ENCODE data around the gene WNT7B.

Gene WNT7B

DNA sequence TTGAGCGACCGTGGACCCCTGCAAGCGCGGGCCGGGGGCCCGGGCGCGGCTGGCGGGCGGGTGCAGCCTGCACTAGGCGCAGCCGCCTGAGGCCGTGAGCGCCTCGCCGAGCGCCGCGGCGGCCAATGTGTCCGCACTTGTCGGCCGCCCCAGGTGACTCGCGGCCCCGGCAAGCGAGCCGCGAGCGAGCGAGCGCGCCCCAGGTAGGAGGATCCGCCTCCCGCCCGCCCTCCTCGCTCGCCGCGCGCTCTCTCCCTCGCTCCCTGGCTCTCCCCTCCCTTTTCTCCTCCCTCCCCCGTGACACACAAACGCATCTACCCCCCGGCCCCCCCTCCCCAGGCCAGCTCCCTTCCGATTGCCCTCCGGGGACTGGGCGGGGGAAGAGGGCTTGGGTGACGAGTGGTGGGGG, at the start of gene WNT7B:
TSS of gene WNT7B (minus strand) at position 160 of the 409 bp plus-strand sequence. CDS start 408 bp downstream, outside the sequence.
- DNase-seq = no peak

GRCh38 chr22:46025973-46026898, 49.3 kb upstream of the WNT7B start:
- peak; percentile 17 for DNase-seq

GRCh38 chr22:46025225-46025972, 48.4 kb upstream of the WNT7B start:
- DNase-seq = peak; percentile 14

DNA sequence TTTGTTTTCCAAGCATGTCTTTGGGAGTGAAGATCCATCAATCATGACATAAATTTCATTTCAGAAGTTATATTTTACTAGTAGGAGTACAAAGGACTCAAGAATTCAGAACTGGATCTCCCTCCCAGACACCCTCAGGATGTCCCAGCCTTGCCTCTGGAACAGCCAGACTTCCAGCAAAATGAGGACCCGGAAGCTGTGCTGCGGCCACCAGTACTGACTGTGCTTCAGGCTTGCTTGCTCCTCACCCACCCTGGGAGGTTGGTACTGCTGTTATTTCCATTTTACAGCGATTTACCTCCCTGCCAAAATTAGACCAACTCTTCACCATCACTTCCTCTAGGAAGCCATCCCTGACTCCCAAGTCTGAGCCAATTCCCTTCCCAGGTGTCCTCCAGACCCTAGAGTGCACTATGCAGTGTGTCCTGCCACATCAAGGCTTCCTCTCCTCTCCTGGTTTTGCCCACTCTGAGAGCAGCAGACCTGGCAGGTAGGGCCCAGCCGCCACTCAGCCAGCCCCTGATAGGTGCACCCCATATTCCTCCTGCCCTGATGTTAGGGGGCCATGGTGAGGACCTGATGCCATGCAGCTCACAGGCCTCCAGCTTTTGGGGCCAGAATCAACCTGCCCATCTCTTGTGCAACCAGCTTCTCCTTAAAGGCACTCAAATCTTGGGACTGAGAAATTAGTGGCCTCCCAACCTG, 47.3 kb upstream of the WNT7B start:
- DNase-seq = peak; percentile 19

DNA sequence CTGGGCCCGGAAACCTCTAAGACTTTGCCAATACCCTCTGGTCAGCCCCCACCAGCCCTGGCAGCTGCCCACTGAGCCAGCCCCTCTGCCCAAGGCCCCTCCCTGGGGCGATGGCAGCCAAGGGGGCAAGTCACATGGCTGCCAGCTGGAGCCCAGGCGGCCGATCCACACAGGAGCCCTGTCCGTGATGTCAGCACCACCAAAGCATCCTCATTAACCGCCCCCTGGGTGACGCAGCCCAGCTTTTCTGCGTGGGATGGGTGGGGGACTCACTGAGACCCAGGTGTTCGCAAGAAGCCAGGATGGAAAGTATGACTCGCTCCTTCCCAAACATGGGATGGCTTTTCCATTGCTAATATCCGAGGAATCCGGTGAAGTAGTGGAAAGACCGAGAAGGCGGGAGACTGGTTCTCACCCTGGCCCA, 46.6 kb upstream of the WNT7B start:
- peak; percentile 68 for DNase-seq

DNA sequence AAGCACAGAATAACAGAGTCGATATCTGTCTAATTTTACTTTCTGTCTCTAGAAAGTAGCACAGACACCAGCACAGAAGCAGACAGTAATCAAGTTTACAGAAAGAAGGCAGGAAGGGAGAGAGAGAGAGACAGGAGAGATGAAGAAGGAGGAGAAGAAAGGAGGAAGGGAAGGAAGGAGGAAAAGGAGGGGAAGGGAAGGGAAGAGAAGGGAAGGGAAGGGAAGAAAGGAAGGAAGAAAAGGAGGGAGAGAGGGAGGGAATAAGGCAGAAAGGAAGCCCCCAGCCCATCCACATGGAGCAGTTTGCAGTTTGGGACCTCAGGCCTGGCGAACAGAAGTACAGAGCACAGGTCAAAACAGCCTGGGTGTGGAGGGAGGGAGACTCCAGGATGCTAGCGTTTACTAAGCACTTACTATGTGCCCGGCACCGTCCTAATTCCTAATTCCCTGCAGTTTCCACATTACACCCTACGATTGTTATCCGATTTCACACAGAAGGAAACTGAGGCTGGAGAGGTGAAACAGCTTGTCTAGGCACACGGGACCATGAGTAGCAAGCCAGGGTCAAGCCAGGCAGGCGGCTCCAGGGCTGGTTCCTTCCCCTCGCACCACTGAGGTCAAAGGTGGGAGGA, 46.0 kb upstream of the WNT7B start:
- peak; percentile 7 for DNase-seq

GRCh38 chr22:46021577-46021976, 44.6 kb upstream of the WNT7B start:
- peak; percentile 8 for DNase-seq

DNA sequence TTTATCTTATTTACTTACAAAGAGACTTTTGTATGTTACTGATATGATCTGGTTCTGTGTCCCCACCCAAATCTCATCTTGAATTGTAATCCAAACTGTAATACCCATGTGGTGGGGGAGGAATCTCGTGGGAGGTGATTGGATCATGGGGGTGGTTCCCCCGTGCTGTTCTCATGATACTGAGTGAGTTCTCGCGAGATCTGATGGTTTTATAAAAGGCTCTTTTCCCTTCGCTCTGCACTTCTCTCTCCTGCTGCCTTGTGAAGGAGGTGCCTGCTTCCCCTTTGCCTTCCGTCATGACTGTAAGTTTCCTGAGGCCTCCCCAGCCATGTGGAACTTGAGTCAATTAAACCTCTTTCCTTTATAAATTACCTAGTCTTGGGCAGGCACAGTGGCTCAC, 42.4 kb upstream of the WNT7B start:
- peak; percentile 6 for DNase-seq

DNA sequence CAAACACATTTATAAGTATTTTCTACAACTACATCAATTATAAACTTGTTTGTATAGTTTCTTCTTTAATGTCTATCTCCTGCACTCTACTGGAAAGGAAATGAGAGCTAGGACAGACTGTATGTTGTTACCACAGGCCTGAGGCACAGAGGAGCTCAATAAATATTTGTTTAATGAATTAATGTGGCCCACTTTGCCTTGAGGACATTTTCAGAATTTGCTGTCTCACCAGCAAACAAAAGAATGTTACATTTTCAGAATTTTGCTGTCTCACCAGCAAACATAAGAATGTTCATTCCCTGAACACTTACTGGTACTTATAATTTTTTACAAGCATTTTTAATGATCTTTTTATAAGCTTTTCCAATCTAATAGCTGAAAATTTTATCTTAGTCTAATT, 41.9 kb upstream of the WNT7B start:
- DNase-seq = no peak

DNA sequence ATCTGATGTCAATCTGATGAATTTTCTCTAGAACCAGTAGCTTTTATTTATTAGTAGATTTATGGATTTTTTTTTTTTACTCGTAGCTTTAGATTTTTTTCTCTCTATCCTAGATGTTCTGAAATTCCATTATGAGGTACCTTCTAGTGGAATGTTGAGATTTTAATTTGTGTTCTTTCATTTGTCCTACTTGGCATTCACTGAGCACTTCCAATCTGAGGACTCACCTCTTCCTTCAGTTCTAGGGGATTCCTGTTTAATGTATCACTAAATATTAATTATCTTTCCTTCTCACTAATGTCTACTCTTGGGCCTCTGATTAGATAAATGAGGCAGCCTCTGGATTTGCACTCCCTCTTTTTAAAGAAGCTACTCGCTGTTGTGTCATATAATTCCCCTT, 40.2 kb upstream of the WNT7B start:
- DNase-seq = no peak

DNA sequence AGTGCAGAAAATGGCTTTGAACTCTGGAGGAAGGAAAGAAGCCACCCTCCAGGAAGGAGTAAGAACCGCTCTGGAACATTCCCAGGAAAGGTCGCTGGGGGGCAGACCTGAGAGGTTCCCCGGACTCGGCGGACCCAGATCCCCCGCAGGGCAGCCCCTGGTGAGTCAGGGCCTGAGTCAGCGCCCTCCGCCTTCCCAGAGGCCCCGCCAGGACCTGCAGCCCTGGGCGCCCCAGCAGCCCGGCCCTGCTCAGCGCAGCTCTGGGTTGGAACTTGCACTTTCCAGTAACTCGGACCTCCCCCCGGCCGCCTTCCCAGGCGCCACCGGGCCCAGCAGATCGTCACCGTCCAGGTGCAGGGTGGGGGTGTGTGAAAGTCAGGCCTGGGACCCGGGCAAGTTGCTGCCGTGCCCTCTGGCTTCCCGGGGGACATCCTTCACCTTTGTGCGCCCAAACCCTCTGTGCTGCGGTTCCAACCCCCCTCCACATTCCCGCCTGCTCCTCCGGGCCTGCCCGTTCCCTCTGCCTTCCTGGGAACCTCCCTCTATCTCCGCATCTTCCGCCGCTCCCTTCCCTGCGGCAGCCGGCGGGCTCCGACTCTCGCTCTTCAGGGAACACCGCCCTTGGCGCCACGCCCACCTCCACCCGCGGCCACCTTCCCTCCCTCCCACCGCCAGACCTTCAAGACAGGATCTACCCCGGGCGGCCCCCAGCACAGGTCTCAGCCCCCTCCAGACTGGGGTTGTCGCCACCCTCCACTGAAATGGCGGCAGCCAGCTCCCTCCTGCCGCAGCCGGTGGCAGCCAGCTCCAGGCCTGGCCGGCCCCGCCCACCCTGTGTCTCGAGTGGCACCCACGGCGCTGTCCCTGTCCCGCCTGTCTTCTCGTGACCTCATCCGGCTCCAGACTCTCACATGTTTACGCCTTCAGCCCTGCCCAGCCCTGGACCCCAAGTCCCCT, 36.8 kb upstream of the WNT7B start:
- peak; percentile 93 for DNase-seq

DNA sequence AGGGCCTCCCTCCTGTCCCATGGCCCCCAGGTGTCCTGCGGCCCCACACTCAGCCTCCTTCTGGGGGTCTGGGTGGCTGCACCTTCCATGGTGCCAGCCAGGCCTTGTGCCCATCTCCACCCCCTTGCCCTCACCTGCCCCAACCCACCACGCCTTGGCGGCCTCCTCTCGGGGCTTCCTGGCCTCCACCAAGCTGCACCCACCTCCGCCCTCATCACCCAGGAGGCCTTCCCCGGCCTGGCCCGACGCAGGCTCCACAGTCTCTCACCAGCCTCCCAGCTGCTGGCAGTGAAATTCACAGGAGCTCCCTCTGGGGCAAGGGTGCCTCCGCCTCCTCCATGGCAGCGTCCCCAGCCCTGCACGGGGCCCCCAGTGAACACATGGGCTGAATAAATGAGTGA, 35.9 kb upstream of the WNT7B start:
- DNase-seq = peak; percentile 29

DNA sequence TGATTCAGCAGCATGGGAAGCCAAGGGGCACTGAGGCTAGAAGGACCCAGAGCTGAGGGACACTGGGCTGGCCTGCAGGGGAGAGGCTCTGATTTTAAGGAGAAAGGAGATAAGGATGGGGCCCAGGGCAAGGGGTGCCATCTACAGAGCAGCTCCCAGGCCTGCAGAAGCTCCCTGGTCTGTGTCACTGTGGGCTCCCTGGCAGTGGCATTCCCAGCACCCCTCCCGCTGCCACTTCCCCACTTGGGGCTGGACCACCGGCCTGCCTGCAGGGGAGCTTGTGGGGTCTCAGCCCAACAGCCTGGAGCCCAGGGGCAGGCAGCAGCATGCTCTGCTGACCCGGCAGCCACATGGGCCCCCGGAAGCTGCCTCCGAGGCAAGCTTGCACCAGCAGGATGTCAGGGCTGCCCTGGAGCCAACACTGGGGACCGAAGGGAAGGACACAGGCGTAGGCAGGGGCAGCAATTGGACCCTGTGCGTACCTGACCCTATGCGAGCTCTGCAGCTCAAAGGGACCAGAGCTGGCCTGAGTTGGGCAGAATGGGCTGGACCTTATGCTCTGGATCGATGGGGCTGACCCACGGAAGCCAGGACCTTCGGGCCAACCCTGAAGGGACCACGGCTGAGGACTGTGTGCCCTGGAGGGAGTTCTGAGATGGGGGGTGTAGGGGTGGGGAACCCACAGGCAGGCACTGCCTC, 35.4 kb upstream of the WNT7B start:
- DNase-seq = peak; percentile 27

DNA sequence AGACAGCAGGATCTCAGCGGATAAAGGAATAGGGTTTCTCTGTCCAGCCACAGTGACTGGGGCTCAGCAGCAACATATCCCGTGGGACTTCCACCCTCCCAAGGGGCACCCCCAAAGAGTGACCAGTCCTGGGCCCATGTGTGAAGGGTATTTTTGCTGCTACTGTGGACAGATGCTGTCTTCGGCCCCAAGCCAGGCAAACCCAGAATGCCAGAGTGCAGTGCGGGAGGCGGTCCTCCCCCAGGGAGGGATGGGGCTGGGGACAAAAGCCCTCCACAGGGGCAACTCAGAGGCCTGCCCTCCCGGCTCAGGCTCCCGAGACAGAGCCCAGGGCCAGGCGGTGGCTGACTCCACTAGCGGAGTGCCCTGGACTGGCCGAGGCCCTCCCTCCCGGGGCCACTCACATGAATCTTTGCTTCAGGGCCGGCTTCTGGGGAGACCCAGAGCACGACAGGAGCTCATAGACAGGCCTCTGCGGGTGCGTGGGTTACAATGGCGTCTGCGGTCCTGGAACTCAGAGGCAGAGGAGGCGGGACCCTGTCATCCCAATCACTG, 34.7 kb upstream of the WNT7B start:
- DNase-seq = peak; percentile 24

DNA sequence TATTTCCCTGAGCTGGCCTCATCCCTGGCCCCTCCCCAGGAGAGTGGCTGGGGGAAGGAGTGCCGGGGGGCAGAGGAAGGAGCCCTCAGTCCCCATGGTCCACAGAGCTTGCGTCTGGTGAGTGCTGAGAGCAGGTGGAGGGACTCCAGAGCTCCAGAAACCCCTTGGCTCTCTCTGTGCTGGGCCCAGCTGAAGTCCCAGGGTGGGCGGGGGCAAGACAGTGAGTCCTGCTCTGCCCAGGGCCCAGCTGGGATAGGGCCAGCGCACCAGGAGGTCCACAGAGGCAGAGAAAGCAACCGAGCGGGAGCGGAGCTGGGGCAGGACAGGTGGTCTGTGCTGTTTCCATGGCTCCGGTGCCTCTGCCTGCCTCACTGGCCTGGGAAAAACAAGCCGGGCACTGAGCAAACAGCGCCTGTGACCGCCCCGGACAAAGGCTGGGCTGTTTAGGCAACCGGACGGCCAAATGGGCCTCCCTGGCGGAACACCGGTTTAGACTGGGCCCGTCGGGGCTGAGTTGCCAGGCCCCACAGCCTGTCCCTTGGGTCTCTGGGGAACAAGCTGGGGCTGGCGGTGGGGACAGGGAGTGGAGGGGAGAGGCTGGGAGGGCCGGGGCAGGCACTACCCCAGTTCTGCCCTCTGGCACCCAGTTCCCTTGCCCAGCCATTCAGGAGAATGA, 34.1 kb upstream of the WNT7B start:
- peak; percentile 76 for DNase-seq

- peak; percentile 29 for DNase-seq
Measured at GRCh38 chr22:46010207-46010867, 33.4 kb upstream of the WNT7B start.

- peak; percentile 16 for DNase-seq
Measured at GRCh38 chr22:46009730-46010129, 32.8 kb upstream of the WNT7B start.

DNA sequence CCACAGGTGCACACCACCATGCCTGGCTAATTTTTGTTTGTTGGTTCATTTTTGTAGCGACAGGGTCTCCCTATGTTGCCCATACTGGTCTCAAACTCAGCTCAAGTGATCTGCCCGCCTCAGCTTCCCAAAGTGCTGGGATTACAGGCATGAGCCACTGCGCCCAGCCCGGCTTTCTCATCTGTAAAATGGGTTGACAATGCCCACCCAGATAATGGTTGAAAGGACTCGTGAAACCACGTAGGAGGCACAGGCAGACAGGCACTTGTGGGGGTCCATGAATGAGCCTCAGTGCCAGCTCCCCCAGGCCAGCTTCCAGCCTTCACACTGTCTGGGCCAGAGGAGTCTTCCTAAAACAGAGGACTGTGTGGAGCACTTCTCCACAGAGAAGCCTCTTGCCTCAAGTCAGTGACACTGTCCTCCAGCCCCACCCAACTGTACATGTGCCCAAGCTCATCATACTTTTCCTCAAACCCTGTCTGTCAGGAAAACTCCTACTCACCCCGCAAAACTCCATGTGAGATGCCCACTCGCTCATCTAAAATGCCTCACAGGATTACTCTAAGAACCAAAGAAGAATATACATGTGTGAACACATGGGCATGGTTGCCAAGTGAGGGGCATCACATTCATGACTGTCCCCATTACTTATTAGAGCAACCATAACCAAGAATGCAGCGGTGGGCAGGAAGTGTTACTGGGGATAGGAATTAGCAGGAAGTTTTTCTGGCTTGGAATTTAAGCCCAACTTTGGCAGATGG, 32.1 kb upstream of the WNT7B start:
- DNase-seq = peak; percentile 22

DNA sequence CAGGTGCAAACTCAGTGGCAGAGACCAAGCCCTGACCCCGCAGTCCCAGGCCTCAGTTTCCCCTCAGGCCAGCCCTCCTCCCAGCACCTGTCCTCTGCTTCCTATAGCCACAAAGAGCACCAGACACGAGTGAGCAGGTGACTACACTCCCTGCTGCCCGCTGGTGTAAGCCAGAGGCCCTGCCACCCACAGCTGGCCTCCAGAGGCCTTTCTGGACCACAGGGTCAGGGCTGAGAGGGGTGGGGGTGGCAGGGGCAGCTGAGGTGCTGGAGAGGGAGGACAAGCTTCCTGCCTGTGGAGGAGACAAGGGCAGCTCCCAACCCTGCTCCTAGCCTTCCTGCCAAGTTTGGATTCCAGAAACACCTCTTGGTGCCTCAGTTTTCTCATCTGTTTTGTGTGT, 31.3 kb upstream of the WNT7B start:
- DNase-seq = no peak

Data from femur (tissue), 1 donor.